GM18526 (cell line): ENCODE data around the gene ITGAD.

ENCODE experiments used
- POLR2A ChIP-seq: IDR thresholded peaks from 3 replicates; pipeline ENCODE4 v1.6.1; 2011; ENCODE audit not compliant: insufficient read length; ENCODE audit errors: extremely low read depth

The ITGAD gene

DNA sequence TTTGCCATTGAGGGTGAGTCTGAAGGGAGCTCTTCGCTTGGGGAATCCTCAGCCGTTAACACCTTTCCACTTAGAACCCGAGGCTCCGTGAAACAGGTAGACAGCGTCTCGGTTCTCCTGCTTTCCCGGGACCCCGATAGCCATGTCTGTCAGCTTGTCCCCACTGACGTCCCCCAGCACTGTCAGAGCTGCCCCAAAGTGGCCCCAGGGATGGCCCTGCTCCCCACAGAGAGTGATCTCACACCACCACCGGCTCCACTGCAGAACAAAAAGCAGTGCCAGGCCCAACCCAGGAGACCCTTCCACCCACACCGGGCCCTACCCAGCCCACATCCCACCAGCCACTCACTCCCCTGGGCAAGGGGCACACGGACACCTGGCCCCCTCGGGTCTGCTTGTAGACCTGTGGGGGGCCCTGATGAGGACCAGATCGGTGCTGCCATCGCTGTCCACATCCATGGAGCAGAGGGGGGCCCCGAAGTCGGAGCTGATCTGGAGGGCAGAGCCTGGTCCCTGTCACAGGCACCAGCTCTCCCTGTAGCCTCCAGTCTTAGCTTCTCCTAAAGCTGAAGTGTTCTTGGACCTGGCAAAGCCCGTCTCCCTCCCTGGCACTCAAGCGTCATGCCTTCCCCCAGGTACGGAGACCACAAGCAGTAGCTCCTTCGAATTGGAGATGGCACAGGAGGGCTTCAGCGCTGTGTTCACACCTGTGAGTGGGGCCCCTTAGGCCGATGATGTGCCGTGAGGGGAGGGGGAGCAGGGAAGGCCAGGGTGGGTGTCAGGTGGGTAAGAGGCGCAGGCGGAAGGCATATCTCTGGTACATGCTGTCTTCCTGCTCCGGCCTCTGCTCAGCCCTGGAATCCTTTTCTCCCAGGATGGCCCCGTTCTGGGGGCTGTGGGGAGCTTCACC is 31.7 kb upstream of the ITGAD start:
- no peak for TF ChIP-seq POLR2A

DNA sequence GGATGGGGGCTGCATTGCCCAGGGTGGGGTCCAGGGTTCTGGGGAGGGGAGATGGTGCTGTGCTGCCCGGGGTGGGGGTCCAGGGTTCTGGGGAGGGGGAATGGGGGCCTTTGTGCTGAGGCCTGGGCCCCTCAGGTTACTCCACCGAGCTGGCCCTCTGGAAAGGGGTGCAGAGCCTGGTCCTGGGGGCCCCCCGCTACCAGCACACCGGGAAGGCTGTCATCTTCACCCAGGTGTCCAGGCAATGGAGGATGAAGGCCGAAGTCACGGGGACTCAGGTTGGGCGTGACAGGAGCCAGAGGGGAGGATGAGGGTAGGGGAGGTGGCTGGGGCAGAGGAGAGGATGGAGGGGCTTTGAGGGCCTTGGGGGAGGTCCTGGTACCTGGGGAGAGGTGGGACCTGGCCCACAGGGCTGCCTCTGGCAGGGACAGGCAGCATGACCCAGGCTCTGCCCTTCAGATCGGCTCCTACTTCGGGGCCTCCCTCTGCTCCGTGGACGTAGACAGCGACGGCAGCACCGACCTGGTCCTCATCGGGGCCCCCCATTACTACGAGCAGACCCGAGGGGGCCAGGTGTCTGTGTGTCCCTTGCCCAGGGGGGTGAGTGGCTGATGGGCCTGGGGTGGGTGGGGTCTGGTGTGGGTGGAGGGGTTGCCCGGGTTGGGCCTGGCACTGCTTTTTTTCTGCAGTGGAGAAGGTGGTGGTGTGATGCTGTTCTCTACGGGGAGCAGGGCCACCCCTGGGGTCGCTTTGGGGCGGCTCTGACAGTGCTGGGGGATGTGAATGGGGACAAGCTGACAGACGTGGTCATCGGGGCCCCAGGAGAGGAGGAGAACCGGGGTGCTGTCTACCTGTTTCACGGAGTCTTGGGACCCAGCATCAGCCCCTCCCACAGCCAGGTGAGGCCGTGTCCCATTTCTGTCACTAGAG is 30.4 kb upstream of the ITGAD start:
- no peak for TF ChIP-seq POLR2A

DNA sequence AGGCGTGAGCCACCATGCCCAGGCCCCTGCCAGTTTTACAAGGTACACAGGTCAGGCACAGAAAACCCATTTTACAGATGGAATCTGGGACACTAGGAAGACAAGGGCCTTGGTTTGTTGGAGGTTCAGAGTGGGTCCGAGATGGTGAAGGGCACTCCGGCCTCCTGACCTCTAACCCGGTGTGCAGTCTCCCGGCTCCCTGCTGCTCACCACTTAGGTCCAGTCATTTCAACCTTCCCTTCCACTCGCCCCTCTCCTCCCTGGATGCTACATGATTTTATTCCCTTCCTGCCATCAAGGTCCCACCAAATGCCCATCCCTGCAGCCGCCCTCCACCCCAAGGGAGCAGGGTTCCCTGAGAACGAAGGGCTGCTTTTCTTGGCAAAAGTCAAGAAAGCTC is 29.4 kb upstream of the ITGAD start:
- no peak for TF ChIP-seq POLR2A

DNA sequence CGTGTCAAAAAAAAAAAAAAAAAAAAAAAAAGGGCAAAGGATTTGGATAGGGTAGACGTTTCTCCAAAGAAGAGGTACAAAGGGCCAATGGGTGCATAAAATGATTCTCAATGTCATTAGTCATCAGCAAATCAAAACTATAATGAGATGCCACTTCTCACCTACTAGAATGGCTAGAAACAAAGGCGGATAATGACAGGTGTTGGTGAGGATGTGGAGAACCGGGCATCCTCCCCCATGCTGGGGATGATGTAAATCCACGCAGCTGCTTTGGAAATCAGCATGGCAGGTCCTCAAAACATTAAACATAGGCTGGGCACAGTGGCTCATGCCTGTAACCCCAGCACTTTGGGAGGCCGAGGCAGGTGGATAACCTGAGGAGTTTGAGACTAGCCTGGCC is 28.7 kb upstream of the ITGAD start:
- TF ChIP-seq POLR2A = no peak

DNA sequence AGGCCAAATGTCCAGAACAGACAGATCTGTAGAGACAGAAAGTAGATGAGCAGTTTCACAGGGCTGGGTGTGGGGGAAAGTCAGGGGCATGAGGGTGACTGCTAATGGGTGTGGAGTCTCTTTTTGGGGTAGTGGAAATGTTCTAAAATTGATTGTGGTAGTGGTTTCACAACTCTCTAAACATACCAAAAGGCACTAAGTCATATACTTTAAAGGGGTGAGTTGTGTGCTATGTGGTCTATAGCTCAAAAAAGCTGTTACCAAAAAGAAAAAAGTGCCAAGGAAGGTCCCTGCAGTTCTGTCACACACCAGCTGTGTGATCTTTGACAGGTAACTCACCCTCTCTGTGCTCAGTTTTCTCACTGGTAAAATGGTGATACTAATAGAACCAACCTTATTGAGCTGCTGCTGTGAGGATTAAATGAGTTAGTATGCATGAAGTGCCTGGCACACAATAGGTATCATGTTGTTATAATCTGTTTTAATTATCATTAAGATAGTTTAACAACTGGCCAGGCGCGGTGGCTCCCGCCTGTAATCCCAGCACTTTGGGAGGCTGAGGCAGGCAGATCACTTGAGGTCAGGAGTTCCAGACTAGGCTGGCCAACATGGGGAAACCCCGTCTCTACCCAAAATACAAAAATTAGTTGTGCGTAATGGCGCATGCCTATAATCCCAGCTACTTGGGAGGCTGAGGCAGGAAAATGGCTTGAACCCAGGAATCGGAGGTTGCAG is 27.8 kb upstream of the ITGAD start:
- no peak for TF ChIP-seq POLR2A

DNA sequence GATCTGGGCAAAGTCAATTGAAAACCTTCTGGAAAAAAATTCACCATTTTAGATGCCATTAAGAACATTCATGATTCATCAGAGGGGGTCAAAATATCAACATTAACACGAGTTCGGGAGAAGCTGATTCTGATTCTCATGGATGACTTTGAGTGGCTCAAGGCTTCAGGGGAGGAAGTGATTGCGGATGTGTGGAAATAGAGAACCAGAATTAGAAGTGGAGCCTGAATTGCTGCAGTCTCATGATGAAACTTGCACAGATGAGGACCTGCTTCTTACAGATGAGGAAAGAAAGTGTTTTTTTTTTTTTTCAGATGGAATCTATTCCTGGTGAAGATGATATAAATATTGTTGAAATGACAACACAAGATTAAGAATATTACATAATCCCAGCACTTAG is 25.3 kb upstream of the ITGAD start:
- no peak for TF ChIP-seq POLR2A

DNA sequence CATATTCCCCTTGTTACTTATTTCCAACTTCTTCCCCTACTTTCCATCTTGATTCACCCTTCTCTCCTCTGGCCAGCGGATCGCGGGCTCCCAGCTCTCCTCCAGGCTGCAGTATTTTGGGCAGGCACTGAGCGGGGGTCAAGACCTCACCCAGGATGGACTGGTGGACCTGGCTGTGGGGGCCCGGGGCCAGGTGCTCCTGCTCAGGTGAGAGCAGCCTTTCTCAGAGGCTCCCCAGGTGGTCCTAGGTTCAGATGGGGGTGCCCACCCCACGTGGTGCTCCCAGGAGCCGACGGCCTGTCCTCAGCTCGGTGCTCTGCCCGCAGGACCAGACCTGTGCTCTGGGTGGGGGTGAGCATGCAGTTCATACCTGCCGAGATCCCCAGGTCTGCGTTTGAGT is 22.1 kb upstream of the ITGAD start:
- TF ChIP-seq POLR2A = no peak

DNA sequence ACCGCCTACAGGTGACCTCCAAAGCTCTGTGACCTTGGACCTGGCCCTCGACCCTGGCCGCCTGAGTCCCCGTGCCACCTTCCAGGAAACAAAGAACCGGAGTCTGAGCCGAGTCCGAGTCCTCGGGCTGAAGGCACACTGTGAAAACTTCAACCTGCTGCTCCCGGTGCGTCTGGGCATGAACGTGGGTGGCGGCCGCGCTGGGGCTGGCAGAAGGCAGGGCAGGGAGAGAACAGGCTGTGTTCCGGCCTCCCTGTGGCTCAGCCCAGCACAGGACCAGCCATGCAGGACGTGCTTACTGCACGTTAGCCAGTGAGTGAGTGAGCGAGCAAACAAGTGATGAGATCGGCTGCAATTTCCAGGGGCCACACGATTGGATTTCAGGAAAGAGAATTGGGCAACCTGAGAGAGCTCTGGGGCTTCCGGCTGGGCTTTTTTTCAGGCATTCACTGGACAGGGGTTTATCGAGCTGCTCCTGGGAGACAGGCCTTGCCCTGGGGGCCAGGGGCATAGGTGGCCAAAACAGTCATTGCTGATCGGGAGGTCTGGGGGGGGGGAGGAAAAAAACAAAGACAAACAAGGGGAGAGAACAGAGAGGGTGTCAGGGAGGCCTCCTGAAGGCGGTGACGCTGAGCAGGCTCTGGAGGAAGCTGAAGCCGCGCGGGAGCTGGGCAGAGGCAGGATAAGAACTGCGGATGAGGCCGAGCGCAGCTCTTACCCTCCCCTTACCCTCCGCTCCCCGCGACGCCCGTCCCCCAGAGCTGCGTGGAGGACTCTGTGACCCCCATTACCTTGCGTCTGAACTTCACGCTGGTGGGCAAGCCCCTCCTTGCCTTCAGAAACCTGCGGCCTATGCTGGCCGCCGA is 21.3 kb upstream of the ITGAD start:
- TF ChIP-seq POLR2A = no peak

DNA sequence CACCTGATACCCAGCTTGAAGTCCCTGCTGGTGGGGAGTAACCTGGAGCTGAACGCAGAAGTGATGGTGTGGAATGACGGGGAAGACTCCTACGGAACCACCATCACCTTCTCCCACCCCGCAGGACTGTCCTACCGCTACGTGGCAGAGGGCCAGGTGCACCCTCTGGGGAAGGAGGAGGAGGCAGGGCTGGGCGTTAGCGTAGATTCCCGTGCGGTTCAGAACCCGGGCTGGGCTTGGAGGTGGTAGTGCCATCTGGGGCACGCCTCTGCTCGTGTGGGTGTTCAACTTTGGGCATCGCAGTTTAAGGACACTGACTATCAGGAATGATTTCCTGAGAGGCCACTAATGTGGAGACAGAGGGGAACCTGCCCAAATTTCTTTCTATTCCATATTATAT is 19.9 kb upstream of the ITGAD start:
- no peak for TF ChIP-seq POLR2A

DNA sequence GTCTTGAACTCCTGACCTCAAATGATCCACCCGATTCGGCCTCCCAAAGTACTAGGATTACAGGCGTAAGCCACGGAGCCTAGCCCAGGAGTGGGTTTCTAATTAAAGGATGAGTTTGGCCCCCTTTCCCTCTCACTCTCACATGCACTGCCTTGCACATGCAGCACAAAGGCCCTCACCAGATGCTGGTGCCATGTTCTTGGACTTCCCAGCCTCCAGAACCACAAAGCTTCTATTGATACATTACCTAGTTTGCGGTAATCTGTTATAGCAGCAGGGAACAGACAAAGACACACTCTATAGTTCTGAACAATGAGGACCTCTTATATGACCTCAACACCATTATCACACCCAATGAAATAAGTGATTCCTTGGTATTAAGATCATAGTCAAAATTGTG is 17.9 kb upstream of the ITGAD start:
- TF ChIP-seq POLR2A = no peak

DNA sequence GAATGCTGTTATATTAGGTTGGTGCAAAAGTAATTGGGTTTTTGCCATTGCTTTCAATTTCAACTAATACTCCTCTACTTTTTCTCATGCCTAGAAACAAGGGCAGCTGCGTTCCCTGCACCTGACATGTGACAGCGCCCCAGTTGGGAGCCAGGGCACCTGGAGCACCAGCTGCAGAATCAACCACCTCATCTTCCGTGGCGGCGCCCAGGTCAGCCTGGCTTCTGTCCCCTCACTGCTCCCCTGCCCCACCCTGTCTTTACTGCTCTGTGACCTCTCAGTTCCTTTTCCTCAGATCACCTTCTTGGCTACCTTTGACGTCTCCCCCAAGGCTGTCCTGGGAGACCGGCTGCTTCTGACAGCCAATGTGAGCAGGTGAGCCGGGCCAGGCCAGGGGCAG is 16.4 kb upstream of the ITGAD start:
- TF ChIP-seq POLR2A = no peak

DNA sequence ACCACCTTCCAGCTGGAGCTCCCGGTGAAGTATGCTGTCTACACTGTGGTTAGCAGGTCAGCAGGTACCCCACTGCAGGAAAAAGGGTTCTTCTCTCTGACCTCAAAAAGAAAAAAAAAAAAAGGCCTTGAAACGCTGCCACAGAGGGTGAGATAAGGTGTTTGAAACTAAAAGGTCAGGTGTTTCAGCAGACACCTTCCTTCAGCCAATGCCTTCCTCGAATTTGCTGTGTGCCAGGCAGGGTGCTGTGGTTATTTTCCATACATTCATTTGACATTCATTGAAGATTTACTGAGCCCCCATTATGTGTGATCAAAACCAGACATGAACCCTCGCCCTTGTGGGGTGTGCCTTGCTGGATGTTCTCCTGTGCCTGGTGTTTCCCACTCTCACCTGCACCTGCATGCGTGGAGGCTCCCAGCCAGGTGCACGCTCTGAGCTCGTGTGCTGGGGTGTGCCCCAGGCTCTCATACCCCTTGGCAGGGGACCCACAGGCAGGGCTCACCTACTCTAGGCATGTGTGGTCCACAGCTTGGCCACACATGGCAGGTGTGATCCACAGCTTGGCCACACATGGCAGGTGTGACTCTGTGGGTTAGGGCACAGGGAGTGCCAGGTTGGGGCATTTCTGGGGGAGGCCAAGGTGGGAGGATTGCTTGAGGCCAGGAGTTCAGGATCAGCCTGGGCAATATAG is 15.8 kb upstream of the ITGAD start:
- no peak for TF ChIP-seq POLR2A

DNA sequence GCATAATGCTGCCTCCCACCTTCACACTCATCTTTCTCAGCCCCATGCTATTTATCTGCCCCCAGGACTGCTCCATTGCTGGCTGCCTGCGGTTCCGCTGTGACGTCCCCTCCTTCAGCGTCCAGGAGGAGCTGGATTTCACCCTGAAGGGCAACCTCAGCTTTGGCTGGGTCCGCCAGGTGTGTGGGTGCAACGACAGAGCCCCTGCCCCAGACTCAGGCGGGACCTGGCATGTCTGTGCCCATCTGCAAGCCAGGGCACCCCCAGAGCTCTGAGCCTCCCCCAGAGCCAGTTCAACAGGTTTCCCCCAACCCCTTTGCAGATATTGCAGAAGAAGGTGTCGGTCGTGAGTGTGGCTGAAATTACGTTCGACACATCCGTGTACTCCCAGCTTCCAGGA is 12.9 kb upstream of the ITGAD start:
- no peak for TF ChIP-seq POLR2A
